Neuronal stem cell (in vitro differentiated cells): ENCODE results near the gene OSGEP.

Experiments used
- DNase-seq: peaks from one replicate; pipeline ENCODE4 v3.0.0-alpha.2; 2013; ENCODE audit warnings: low spot score
- H2AFZ ChIP-seq: one replicate; pipeline ENCODE4 v1.6.1; 2013; ENCODE audit warnings: mild to moderate bottlenecking, low read length, inconsistent platforms
- H2AK5ac ChIP-seq: 2 replicates; pipeline ENCODE4 v1.6.1; 2013; ENCODE audit warnings: low read depth, mild to moderate bottlenecking, inconsistent platforms, low read length, moderate library complexity, mixed read lengths
- H2BK120ac ChIP-seq: 2 replicates; pipeline ENCODE4 v1.6.1; 2013; ENCODE audit warnings: low read depth, mild to moderate bottlenecking, inconsistent platforms, low read length, moderate library complexity, mixed read lengths
- H2BK12ac ChIP-seq: one replicate; pipeline ENCODE4 v1.6.1; 2013; ENCODE audit warnings: low read length, inconsistent platforms
- H2BK15ac ChIP-seq: 2 replicates; pipeline ENCODE4 v1.6.1; 2013; ENCODE audit warnings: mild to moderate bottlenecking, low read length, inconsistent platforms, mixed read lengths
- H2BK5ac ChIP-seq: one replicate; pipeline ENCODE4 v1.6.1; 2013; ENCODE audit warnings: inconsistent platforms, mild to moderate bottlenecking, low read length, moderate library complexity
- H3K14ac ChIP-seq: one replicate; pipeline ENCODE4 v1.6.1; 2013; ENCODE audit warnings: low read length, inconsistent platforms
- H3K18ac ChIP-seq: 2 replicates; pipeline ENCODE4 v1.6.1; 2013; ENCODE audit warnings: low read length, inconsistent platforms
- H3K23ac ChIP-seq: 2 replicates; pipeline ENCODE4 v1.6.1; 2013; ENCODE audit warnings: low read depth, mild to moderate bottlenecking, mixed read lengths, low read length, inconsistent platforms; ENCODE audit not compliant: poor library complexity
- H3K27ac ChIP-seq: replicated peaks from 3 replicates; pipeline ENCODE4 v1.5.1; 2013; ENCODE audit warnings: low read length, inconsistent platforms
- H3K27me3 ChIP-seq, 3 experiments: 2 replicates each; pipeline ENCODE4 v1.6.1; 2013; ENCODE audit warnings: low read length in 3 of 3, mild to moderate bottlenecking in 2 of 3, inconsistent platforms in 1 of 3, low read depth in 1 of 3, mixed read lengths in 1 of 3, moderate library complexity in 1 of 3; ENCODE audit not compliant: control insufficient read depth in 3 of 3, insufficient read depth in 3 of 3
- H3K36me3 ChIP-seq, 2 donors: replicated peaks in 1 of 2; 2 replicates each; pipeline ENCODE4 v1.6.1; 2013; ENCODE audit warnings: low read length in 2 of 2; ENCODE audit not compliant: control insufficient read depth in 2 of 2, insufficient read depth in 2 of 2
- H3K4ac ChIP-seq: 2 replicates; pipeline ENCODE4 v1.6.1; 2013; ENCODE audit warnings: inconsistent platforms, mild to moderate bottlenecking, low read length, moderate library complexity
- H3K4me1 ChIP-seq, 2 donors: 1 replicate in 1 of 2; 2 replicates in 1 of 2; pipeline ENCODE4 v1.6.1; 2013; ENCODE audit warnings: low read length in 2 of 2, low read depth in 1 of 2; ENCODE audit not compliant: control insufficient read depth in 2 of 2, insufficient read depth in 1 of 2
- H3K4me2 ChIP-seq: one replicate; pipeline ENCODE4 v1.6.1; 2013; ENCODE audit warnings: mild to moderate bottlenecking, low read length, inconsistent platforms; ENCODE audit not compliant: insufficient read depth, poor library complexity, severe bottlenecking
- H3K4me3 ChIP-seq, 2 donors: 2 replicates each; pipeline ENCODE4 v1.5.1; 2013; ENCODE audit warnings: low read length in 2 of 2, mild to moderate bottlenecking in 2 of 2, inconsistent platforms in 1 of 2, moderate library complexity in 1 of 2
- H3K79me1 ChIP-seq: one replicate; pipeline ENCODE4 v1.6.1; 2013; ENCODE audit warnings: low read depth, mild to moderate bottlenecking, inconsistent platforms, low read length, moderate library complexity
- H3K9ac ChIP-seq: one replicate; pipeline ENCODE4 v1.6.1; 2013; ENCODE audit warnings: mild to moderate bottlenecking, low read depth, low read length, inconsistent platforms; ENCODE audit not compliant: poor library complexity
- H3K9me3 ChIP-seq, 2 donors: replicated peaks in 1 of 2; 2 replicates each; pipeline versions ENCODE3 to v1.6.1; 2013; ENCODE audit warnings: low read length in 2 of 2, mild to moderate bottlenecking in 2 of 2, inconsistent platforms in 1 of 2, low read depth in 1 of 2, mixed read lengths in 1 of 2, moderate library complexity in 1 of 2; ENCODE audit not compliant: control insufficient read depth in 2 of 2, insufficient read depth in 1 of 2
- H4K8ac ChIP-seq: one replicate; pipeline ENCODE4 v1.6.1; 2013; ENCODE audit warnings: low read depth, mild to moderate bottlenecking, inconsistent platforms, low read length, moderate library complexity
- H4K91ac ChIP-seq: one replicate; pipeline ENCODE4 v1.6.1; 2013; ENCODE audit warnings: low read length, low read depth, mild to moderate bottlenecking, inconsistent platforms; ENCODE audit not compliant: poor library complexity
- WGBS, 2 donors: extraction: QIAGEN DNeasy Blood & Tissue Kit; methylation state at CpG; one replicate each; pipeline ENCODE4 v1.1.7; 2013; ENCODE audit warnings: missing lambda C conversion rate in 2 of 2, mixed read lengths in 1 of 2; ENCODE audit not compliant: insufficient read length in 2 of 2, insufficient replicate concordance in 1 of 2; ENCODE audit errors: extremely low coverage in 2 of 2; 5-methylcytosine and 5-hydroxymethylcytosine counted together

OSGEP gene

GRCh38 chr14:20469890-20470602, 15.4 kb upstream of the OSGEP start:
- Histone ChIP-seq H3K4ac (no peak overlapping the region), H2AK5ac (no peak overlapping the region)
- no peak for DNase-seq

GRCh38 chr14:20469242-20469889, 14.8 kb upstream of the OSGEP start, which contains the start of gene PNP:
TSS of gene PNP (plus strand) at chr14:20469406. CDS start at chr14:20469525, 119 bp downstream.
- H3K18ac ChIP-seq: peak within 1 kb of the TSS; percentile 86
- peaks cover 8 to 25% of the 10 kb centered on the region in 2 donors for H3K36me3 ChIP-seq
- H3K9ac ChIP-seq: peak within 1 kb of the TSS; percentile 99
- no peak within 1 kb of the TSS for H4K8ac ChIP-seq
- peak within 1 kb of the TSS; percentile 88 for H2AFZ ChIP-seq
- peak within 1 kb of the TSS; percentile 85 for H3K4ac ChIP-seq
- H3K4me2 ChIP-seq: peak within 1 kb of the TSS; percentile 89
- peak within 1 kb of the TSS; percentile 79 for H2AK5ac ChIP-seq
- H2BK120ac ChIP-seq: no peak within 1 kb of the TSS
- no CpG with 5 or more reads among the region's 40 CpGs for WGBS, 2 donors
- peak within 1 kb of the TSS; percentile 64 for H3K27ac ChIP-seq
- no peak within 1 kb of the TSS for H2BK12ac ChIP-seq
- peak within 1 kb of the TSS; percentile 61 to 92 for H3K4me3 ChIP-seq
- no peak within 1 kb of the TSS for H3K14ac ChIP-seq
- H3K27me3 ChIP-seq: no peaks in the 10 kb centered on the region
- H3K23ac ChIP-seq: peak within 1 kb of the TSS; percentile 92
- H3K79me1 ChIP-seq: peaks cover 5% of the 10 kb centered on the region
- peak within 1 kb of the TSS; percentile 87 for H2BK5ac ChIP-seq
- no peak within 1 kb of the TSS for H2BK15ac ChIP-seq
- peak; percentile 87 for DNase-seq
- no peak within 1 kb of the TSS for H4K91ac ChIP-seq
- peaks cover 5 to 7% of the 10 kb centered on the region in 2 donors for H3K4me1 ChIP-seq
- no peaks in the 10 kb centered on the region for H3K9me3 ChIP-seq

More at GRCh38 chr14:20469890-20470602, 15.4 kb upstream of the OSGEP start:
- no peak overlapping the region for H2BK12ac ChIP-seq
- peak overlapping the region; percentile 88 for H2AFZ ChIP-seq
- H4K8ac ChIP-seq: no peak overlapping the region
- peak overlapping the region; percentile 61 to 92 for H3K4me3 ChIP-seq
- H2BK5ac ChIP-seq: peak overlapping the region; percentile 87
- H3K4me2 ChIP-seq: peak overlapping the region; percentile 89
- H2BK15ac ChIP-seq: no peak overlapping the region
- no peak overlapping the region for H3K14ac ChIP-seq
- WGBS, 2 donors: no CpG with 5 or more reads among the region's 12 CpGs
- H3K4me1 ChIP-seq: peaks cover 5 to 7% of the 10 kb centered on the region in 2 donors
- no peaks in the 10 kb centered on the region for H3K27me3 ChIP-seq
- peak overlapping the region; percentile 99 for H3K9ac ChIP-seq
- no peak overlapping the region for H4K91ac ChIP-seq
- peaks cover 5% of the 10 kb centered on the region for H3K79me1 ChIP-seq
- H3K27ac ChIP-seq: no peak overlapping the region
- H3K9me3 ChIP-seq: no peaks in the 10 kb centered on the region
- H3K23ac ChIP-seq: peak overlapping the region; percentile 92
- H3K36me3 ChIP-seq: peaks cover 13 to 32% of the 10 kb centered on the region in 2 donors
- H2BK120ac ChIP-seq: no peak overlapping the region
- H3K18ac ChIP-seq: peak overlapping the region; percentile 86

GRCh38 chr14:20468764-20469241, 14.2 kb upstream of the OSGEP start:
- H4K91ac ChIP-seq: no peak overlapping the region
- peak overlapping the region; percentile 64 for H3K27ac ChIP-seq
- no CpG with 5 or more reads among the region's 16 CpGs for WGBS, 2 donors
- H3K4me1 ChIP-seq: peaks cover 5 to 7% of the 10 kb centered on the region in 2 donors
- DNase-seq: no peak
- H3K4ac ChIP-seq: no peak overlapping the region
- no peaks in the 10 kb centered on the region for H3K27me3 ChIP-seq
- peaks cover 5% of the 10 kb centered on the region for H3K79me1 ChIP-seq
- no peak overlapping the region for H2BK120ac ChIP-seq
- peak overlapping the region; percentile 62 for H3K18ac ChIP-seq
- H3K9ac ChIP-seq: no peak overlapping the region
- H4K8ac ChIP-seq: no peak overlapping the region
- no peak overlapping the region for H2AK5ac ChIP-seq
- peak overlapping the region; percentile 87 for H2BK5ac ChIP-seq
- H3K14ac ChIP-seq: no peak overlapping the region
- peaks cover 6 to 19% of the 10 kb centered on the region in 2 donors for H3K36me3 ChIP-seq
- peak overlapping the region; percentile 88 for H2AFZ ChIP-seq
- peak overlapping the region; percentile 61 to 63 for H3K4me3 ChIP-seq
- peak overlapping the region; percentile 92 for H3K23ac ChIP-seq
- no peak overlapping the region for H2BK15ac ChIP-seq
- no peaks in the 10 kb centered on the region for H3K9me3 ChIP-seq
- H2BK12ac ChIP-seq: no peak overlapping the region
- H3K4me2 ChIP-seq: peak overlapping the region; percentile 89
